Measurements from ENCODE around the gene TNFRSF8.

- TF ChIP-seq CTCF (IDR thresholded peaks at IDR 0.05) (no peak), EZH2 (IDR thresholded peaks at IDR 0.05; ENCODE audit: borderline replicate concordance, insufficient read depth, low read depth, low read length, poor library complexity, severe bottlenecking) (no peak)
These were observed 41.1 kb upstream of the TNFRSF8 start for GRCh38 chr1:12022036-12022435.
